8988T (cell line): ENCODE data around the gene SGF29.
"Not testable (repeated sequence)": the region's sequence is repeated elsewhere in the genome, so short reads cannot be mapped to it uniquely, and the experiment has no call there.

Experiments used
- DNase-seq: peaks from one replicate; pipeline ENCODE4 v3.0.0; 2011

SGF29 gene

DNA sequence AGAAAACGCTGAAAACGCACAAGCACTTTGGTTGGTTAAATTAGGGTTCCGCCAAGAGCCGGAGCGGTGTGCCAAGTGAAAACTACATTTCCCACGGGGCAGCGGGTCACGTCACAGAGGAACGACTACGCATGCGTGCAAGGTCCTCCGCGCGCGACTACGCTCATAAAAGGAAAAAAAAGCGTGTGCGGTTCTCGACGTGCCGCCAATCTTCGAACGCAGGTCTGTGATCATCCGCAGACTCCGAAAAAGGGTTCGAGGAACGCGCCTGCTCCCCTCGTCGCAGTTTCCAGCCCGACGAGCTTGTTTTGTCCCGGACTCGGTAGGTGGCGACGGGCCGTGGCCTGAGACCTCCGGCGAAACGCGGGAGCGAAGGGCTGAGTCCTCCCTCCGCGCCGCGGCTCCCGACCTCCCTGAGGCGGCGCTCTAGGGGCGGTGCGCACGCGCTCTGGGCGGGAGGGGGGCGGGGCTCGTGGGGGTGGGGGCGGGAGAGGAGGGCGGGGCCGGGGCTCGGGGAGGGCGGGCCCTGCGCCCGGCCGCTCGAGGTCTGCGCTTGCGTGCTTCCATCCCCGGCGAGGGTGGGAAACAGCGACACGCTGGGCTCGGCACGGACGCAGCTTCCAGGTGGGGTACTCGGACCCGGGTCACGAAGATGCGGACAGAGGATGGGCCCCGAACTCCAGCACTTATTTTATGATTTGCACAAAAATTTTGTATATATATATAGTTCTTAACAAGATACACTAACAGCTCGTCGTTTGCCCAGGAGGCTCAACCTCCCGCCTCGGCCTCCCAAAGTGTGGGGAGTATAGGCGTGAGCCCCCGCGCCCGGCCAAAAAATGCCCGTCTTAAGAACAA is at the start of gene SGF29:
Gene SGF29, plus strand, starts transcription at position 145 of the 858 bp plus-strand sequence. CDS start 27,150 bp downstream, outside the sequence.
- peak; percentile 58 for DNase-seq

DNA sequence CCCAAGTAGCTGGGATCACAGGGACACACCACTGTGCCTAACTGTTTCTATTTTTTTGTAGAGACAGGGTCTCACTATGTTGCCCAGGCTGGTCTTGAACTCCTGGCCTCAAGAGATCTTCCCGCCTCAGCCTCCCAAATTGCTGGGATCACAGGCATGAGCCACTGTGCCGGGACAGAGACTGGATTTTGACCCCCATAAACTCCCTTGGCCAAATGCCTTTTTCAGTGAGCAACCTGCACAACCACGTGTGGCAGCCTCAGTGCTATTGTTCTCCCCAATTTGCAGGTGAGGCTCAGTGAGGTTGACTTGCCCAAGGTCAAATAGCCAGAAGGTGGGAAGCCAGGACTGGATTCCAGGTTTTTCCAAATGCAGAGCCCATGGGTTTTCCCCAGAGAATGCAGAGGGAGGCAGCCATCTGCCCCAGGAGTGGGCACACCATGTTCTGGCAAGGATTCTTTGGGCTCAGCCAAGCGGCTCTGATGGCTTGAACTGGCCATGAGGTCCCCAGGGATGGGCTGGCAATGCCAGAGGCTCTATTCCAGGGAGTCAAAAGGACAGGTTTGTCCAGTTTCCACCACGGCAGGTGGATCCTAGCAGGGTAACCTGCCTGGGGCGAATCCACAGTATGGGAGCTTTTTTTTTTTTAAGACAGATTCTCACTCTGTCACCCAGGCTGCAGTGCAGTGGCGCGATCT is 48.9 kb upstream of the SGF29 start:
- no peak for DNase-seq

DNA sequence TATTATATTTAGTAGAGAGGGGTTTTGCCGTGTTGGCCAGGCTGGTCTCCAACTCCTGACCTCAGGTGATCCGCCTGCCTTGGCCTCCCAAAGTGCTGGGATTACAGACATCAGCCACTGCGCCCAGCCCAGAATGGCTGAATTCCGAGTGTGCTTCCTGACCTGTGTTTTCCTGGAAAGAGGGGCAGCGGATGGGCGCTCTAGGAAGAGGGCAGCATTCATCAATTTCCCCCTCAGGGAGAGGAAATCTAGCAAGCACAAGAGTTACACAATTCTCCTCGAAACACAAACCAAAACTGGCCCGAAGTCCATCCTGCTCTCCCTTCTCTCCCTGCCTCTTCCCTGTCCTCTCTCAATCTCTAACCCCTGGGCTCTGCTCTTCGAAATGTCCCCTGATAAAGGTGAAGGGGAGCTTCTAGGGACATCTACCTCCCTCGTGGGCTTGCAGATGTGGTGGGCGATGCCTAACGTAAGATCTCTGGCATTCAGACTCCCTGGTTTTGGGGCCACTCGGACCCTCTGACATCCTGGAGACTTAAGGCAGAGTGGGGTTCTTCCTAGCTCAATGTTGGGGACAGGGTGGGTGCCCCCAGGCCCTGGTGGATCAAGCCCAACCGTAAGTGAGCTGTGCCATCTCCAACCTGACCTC is 48.1 kb upstream of the SGF29 start:
- no peak for DNase-seq

DNA sequence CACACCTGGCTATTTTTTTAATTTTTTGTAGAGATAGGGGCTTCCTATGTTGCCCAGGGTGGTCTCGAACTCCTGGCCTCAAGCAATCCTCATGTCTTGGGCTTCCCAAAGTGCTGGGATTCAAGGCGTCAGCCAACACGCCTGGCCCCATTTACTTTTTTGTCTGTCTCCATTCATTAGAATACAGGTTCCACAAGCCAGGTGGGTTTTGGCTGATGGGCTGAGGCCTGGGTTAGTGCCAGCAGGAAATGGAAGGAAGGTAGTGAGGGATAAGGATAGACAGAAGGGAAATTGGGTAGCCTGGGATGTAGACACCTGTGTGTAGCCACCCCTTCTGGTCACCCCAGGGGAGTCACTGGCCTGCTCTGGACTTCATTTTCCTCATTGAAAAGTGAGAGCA is 42.7 kb upstream of the SGF29 start:
- DNase-seq: no peak

GRCh38 chr16:28511801-28512789 is 41.6 kb upstream of the SGF29 start:
- DNase-seq: no peak

DNA sequence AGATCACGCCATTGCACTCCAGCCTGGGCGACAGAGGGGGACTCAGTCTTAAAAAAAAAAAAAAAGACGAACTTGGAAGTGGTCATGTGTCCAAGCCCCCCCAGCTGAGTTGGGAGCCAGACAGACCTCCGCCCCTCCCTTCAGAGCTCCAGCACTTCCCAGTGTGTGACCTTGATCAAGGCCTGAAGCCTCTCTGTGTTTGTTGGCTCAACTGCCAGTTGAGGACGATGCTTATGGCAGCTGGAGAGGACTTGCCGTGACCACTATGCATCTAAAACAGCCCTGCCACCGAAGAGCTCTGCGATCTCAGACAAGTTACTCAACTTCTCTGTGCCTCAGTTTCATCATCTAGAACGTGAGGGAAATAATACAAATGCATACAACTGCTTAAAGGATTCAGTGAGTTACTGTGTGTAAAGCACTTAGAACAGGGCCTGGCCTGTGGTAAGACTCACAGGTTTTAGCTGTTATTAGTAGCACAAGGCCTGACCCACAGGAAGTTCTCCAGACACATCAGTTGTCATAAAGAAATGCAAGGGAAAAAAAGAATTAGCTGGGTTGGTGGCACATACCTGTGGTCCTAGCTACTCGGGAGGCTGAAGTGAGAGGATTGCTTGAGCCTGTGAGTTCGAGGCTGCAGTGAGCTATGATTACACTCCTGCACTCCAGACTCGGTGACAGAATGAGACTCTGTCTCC is 40.1 kb upstream of the SGF29 start:
- DNase-seq: no peak

DNA sequence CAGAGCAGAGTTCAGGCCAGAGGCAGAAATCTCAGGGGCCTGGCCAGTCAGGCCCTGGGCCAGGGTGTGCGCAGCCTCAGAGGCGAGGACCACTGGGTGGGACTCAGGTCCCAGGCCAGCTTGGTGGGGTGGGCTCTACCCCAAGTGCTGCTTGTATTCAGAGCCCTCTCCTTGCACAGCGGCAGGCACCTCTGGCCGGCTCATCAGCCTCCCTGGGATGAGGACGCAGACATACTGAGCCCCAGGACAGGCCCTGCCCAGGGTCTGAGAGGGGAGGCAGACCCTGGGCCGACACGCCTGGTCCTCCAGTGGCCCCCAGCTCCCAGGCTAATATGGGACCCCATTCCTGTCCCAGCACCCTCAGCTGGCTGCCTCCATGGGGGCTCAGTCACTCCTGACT is 39.5 kb upstream of the SGF29 start:
- DNase-seq: no peak

- DNase-seq: no peak
These were observed 33.0 kb upstream of the SGF29 start for GRCh38 chr16:28520672-28521071.

DNA sequence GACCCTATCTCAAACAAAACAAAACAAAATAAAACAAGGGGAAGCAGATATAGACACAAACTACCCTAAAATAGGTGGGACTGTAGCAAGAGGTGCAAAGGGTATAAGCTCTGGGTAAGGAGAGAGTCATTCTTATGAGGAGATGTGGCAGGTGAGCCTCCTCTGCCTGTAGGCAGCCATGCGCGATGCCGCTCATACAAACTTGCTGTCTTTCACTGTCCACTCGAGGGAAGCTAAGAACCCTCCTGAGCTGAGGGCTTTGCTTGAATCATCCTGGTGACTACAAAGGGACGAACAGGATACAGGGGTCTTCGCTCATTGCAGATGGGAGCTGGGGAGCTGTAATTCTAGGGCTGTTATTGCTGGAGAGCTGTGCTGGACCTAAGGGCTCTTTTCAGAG is 32.3 kb upstream of the SGF29 start:
- DNase-seq: no peak

DNA sequence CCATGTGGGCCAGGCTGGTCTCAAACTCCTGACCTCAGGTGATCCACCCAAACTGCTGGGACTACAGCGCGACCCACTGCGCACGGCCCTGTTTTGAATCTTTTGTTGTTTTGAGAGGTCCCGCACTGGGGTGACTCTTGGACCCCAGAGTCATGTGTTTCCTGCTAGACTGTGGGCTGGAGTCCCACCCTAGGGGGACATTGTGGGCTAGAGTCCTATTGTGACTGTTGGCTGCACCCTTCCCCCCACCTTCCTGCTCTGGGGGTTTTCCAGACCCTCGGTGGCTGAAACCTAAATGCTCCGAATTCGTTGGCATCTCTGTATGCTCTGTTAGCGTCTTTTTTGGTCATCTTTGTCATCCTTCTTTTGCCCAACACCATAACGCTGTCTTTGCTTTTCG is 30.9 kb upstream of the SGF29 start:
- no peak for DNase-seq

- DNase-seq: no peak
These were observed 29.0 kb upstream of the SGF29 start for GRCh38 chr16:28524681-28525171.

- no peak for DNase-seq
These were observed 27.3 kb upstream of the SGF29 start for GRCh38 chr16:28526201-28527099.

DNA sequence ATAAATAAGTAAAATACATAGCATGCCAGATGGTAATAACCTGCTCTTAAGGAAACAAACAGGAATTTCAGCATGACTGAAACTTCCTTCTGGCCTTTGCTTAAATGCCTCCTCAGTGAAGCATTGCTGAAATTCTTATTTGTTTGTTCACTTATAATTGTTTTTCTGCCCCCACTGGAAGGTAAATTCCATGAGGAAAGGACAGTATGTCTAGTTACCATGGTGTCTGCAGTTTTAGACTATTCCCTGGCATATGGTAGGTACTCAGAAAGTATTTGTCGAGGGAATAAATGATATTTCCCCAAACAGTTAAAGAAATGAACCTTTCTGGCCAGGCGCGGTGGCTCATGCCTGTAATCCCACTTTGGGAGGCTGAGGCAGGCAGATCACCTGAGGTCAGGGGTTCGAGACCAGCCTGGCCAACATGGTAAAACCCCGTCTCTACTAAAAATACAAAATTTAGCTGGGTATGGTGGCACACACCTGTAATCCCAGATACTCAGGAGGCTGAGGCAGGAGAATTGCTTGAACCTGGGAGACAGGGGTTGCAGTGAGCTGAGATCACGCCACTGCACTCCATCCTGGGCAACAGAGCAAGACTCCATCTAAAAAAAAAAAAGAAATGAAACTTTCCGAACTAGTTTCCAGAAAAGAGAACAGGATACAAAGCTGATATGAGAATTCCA is 26.5 kb upstream of the SGF29 start:
- not testable (repeated sequence) for DNase-seq

- no peak for DNase-seq
These were observed 25.7 kb upstream of the SGF29 start for GRCh38 chr16:28527985-28528384.

GRCh38 chr16:28528463-28528867 is 25.3 kb upstream of the SGF29 start:
- DNase-seq: no peak

DNA sequence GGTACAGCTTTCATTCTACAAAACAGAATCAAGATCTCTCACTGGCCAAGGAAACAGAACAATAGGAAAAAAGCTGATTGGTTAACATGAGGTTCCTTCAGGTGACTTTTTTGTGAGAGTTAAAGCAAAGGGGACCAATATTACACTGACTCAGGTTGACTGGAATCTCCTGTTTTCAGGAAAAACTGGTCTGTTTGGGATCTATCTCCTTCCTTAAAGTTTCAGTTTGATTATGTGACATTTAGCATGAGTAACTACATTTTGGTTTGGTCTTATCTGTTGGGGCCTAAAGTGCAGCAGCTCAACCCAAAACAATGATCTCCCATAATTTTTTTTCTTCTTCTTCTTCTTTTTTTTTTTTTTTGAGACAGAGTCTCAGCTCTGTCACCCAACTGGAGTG is 24.6 kb upstream of the SGF29 start:
- DNase-seq: no peak

DNA sequence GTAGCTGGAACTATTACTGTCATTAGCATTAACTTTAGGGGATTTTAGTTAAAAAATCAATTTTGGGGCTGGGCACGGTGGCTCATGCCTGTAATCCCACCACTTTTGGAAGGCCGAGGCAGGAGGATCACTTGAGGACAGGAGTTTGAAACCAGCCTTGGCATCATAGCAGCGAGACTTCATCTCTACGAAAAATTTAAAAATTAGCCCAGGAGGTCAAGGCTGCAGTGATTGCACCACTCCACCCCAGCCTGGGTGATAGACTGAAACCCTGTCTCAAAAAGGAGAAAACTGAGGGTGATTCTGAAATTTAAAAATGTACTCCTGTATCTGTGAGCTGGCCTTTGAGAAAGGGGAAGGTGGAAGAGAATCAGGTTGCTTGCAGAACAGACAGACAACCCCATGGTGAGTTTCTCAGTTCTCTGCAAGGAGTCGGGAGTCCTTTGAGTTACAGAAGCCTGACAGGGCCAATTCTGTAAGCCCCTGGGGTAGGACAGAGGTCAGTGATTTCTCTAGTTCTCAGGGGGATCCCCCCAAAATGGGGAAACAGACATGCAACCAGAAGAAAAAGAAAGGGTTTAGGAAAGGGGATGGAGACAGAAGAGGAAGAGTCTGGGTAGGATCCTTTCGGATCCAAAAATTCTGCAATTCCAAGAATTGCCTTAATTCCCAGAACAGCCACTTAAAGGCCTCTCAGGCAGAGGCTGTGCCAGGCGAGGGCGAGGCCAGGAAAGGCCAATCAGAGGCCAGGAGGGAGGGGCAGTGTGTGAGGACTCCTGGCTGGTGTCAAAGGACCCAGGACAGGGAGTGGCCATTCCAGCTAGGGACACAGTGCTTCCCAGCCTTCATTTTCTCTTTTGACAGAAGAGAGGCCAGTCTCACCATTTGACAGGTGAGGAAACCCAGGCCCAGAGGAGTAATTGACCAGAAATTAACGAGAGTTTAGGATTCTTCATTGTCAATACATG is 21.7 kb upstream of the SGF29 start:
- no peak for DNase-seq

GRCh38 chr16:28532940-28533647 is 20.6 kb upstream of the SGF29 start:
- no peak for DNase-seq
